Adrenal gland (tissue), 5 donors: ENCODE data around the gene AGPAT4.

Experiments used
- CTCF ChIP-seq, 6 experiments: fragments of 450-650 bp in 4 of 6; fragments of 200-600 bp in 2 of 6; sonication (generic) in 1 of 6; IDR thresholded peaks; 1 replicate in 5 of 6; 2 replicates in 1 of 6; pipeline versions ENCODE4 v1.5.1 to v1.8.0; 2016 to 2021; ENCODE audit warnings: antibody characterized with exemption in 6 of 6, mild to moderate bottlenecking in 2 of 6, moderate library complexity in 1 of 6
- POLR2A ChIP-seq, 2 donors: fragments of 450-650 bp; IDR thresholded peaks; one replicate each; pipeline ENCODE4 v1.6.1; 2017; ENCODE audit warnings: antibody characterized with exemption in 2 of 2, mild to moderate bottlenecking in 2 of 2, moderate library complexity in 1 of 2
- donor health status: DM: no; HTN: no; CAD: no.

DNA sequence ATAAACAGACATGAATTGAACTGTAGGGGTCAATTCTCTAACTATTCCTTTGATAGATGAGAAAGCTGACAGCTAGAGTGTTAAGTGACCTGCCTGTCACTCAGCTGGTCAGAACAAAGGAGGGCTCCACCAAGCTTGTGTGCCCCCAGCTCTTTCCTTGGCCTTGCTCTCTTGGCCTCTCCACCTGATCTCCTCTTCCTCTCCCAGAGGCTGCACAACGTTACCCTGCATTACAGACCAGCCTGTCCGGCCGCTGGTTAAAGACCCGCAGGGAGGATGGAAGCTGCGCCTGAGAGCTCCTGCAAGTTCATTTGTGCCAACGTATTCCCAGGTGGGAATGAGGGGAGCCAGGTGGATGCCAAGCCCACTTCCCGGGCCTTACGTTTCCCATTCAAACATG lies 22.5 kb downstream of the AGPAT4 start:
- TF ChIP-seq CTCF (IDR thresholded peaks at IDR 0.05) (no peak), POLR2A (IDR thresholded peaks at IDR 0.05) (no peak)
